Measurements from ENCODE around the gene MMS22L.

Gene MMS22L

GRCh38 chr6:97095311-97095850, 187.6 kb downstream of the MMS22L start:
- DNase-seq (ENCODE audit: extremely low read depth in 1 of 2, low read depth in 1 of 2), result no peak

GRCh38 chr6:97094376-97094775, 188.6 kb downstream of the MMS22L start:
- DNase-seq (ENCODE audit: extremely low read depth in 1 of 2, low read depth in 1 of 2), result no peak

- no peak for DNase-seq (ENCODE audit: extremely low read depth in 1 of 2, low read depth in 1 of 2)
Observed at GRCh38 chr6:97092673-97093305, 190.2 kb downstream of the MMS22L start.
